HepG2 (cell line): ENCODE results near the gene P4HTM. TPM values are rescaled to one million over a fixed set of nuclear protein-coding genes. Genes with fewer than 3 reads are reported as not detected.

Experiments used
- ATAC-seq: fragments of 200-7000 bp; cut with Tn5 transposase; 3 replicates; pipeline ENCODE4 v1.9.1; 2020; ENCODE audit warnings: mild to moderate bottlenecking, moderate library complexity
- BruUV-seq: library from RNA; stranded (reverse); fragments of 400-500 nt; replicated peaks from 2 replicates; lab custom pipeline; 2021; lab: Mats Ljungman, UMichigan
- CTCF ChIA-PET: fragments of 300-600 bp; formaldehyde crosslinking; extraction: SDS; loops from one replicate; lab custom pipeline; 2021; ENCODE audit warnings: low total read pairs, inconsistent platforms, low intra/inter-chr PET ratio; lab: Yijun Ruan, JAX
- POLR2A ChIA-PET: fragments of 350-600 bp; sonication (Branson Sonifier 250); formaldehyde crosslinking; loops from one replicate; lab custom pipeline; 2020; ENCODE audit warnings: antibody characterized with exemption, inconsistent platforms; lab: Yijun Ruan, JAX
- DNase-seq: peaks from one replicate; pipeline ENCODE4 v3.0.0-alpha.2; 2015; ENCODE audit warnings: low spot score
- FAIRE-seq: peaks from 3 replicates; lab custom pipeline; 2011; peaks lifted over from hg19 to GRCh38; lab: Jason Lieb, UNC
- H2AFZ ChIP-seq: one replicate; pipeline ENCODE4 v1.6.1; 2011; ENCODE audit warnings: low read length, inconsistent platforms
- H3K27ac ChIP-seq: fragments of 300-600 bp; 3 replicates; pipeline ENCODE4 v1.8.0; 2011; ENCODE audit warnings: mixed run types, mild to moderate bottlenecking, mixed read lengths, low read length, inconsistent platforms; ENCODE audit not compliant: insufficient read depth; ENCODE audit errors: extremely low read length
- H3K27me3 ChIP-seq, 2 experiments: fragments of 200-600 bp in 1 of 2; 2 replicates in 1 of 2; 3 replicates in 1 of 2; pipeline versions ENCODE4 v1.6.0 to v1.8.0; 2011; ENCODE audit warnings: low read length in 2 of 2, mild to moderate bottlenecking in 2 of 2, moderate library complexity in 2 of 2, inconsistent platforms in 1 of 2; ENCODE audit not compliant: insufficient read depth in 2 of 2, control insufficient read depth in 1 of 2
- H3K36me3 ChIP-seq, 2 experiments: fragments of 200-600 bp in 1 of 2; replicated peaks in 1 of 2; 2 replicates in 1 of 2; 3 replicates in 1 of 2; pipeline versions ENCODE4 v1.5.1 to v1.8.0; 2011; ENCODE audit warnings: low read length in 2 of 2, inconsistent platforms in 1 of 2; ENCODE audit not compliant: insufficient read depth in 2 of 2, control insufficient read depth in 1 of 2
- H3K4me1 ChIP-seq: 2 replicates; pipeline ENCODE4 v1.5.1; 2012; ENCODE audit warnings: low read length, inconsistent platforms; ENCODE audit not compliant: insufficient read depth
- H3K4me2 ChIP-seq: 2 replicates; pipeline ENCODE4 v1.6.0; 2011; ENCODE audit warnings: low read depth, low read length, inconsistent platforms
- H3K4me3 ChIP-seq, 3 experiments: fragments of 200-600 bp in 1 of 3; sonication (generic), shearing (Covaris generic) in 1 of 3; replicated peaks in 1 of 3; 2 replicates each; pipeline ENCODE4 v1.5.1; 2011 to 2016; ENCODE audit warnings: low read length in 3 of 3, inconsistent platforms in 2 of 3, low read depth in 2 of 3, mild to moderate bottlenecking in 2 of 3, control low read depth in 1 of 3, mixed read lengths in 1 of 3; ENCODE audit not compliant: insufficient read depth in 1 of 3
- H3K79me2 ChIP-seq: one replicate; pipeline ENCODE4 v1.6.1; 2011; ENCODE audit warnings: low read length, inconsistent platforms; ENCODE audit not compliant: insufficient read depth
- H3K9ac ChIP-seq: 2 replicates; pipeline ENCODE4 v1.6.0; 2011; ENCODE audit warnings: mild to moderate bottlenecking, low read depth, low read length, inconsistent platforms; ENCODE audit not compliant: insufficient read depth
- H3K9me3 ChIP-seq: 2 replicates; pipeline ENCODE4 v1.5.1; 2012; ENCODE audit warnings: mild to moderate bottlenecking, low read length
- H4K20me1 ChIP-seq: 2 replicates; pipeline ENCODE4 v1.6.0; 2011; ENCODE audit warnings: inconsistent platforms, mild to moderate bottlenecking, low read length, moderate library complexity; ENCODE audit not compliant: insufficient read depth
- MED13 ChIP-seq: sonication (generic); formaldehyde crosslinking; IDR thresholded peaks from 2 replicates; pipeline ENCODE4 v1.5.0; 2020; ENCODE audit warnings: missing genetic modification reagents
- NR2C2 ChIP-seq: sonication (generic); formaldehyde crosslinking; IDR thresholded peaks from 2 replicates; pipeline ENCODE4 v1.4.0; 2020; ENCODE audit warnings: missing genetic modification reagents, mild to moderate bottlenecking, moderate library complexity, borderline replicate concordance
- PHF20 ChIP-seq: sonication (generic); formaldehyde crosslinking; IDR thresholded peaks from 2 replicates; pipeline ENCODE4 v1.5.0; 2020; ENCODE audit warnings: mild to moderate bottlenecking, missing genetic modification reagents
- ZNF720 ChIP-seq: sonication (generic); formaldehyde crosslinking; IDR thresholded peaks from 2 replicates; pipeline ENCODE4 v1.4.0; 2020; ENCODE audit warnings: missing genetic modification reagents
- WGBS: methylation state at CpG from one replicate; pipeline ENCODE4 v1.1.6; 2017; ENCODE audit warnings: low lambda C conversion rate; 5-methylcytosine and 5-hydroxymethylcytosine counted together
- in situ Hi-C: cut with HindIII; loops from 2 replicates; pipeline ENCODE4 v1.10.0; 2017; ENCODE audit warnings: low pct_unique_long_range_greater_than_20kb; ENCODE audit not compliant: extremely low pct_ligation_motif_present
- intact Hi-C: fragments of 100-400 bp; cut with micrococcal nuclease; formaldehyde crosslinking; loops from one replicate; pipeline ENCODE4 v1.10.0; 2022; ENCODE audit not compliant: unreplicated experiment
- polyA plus RNA-seq, 8 experiments: library from polyadenylated mRNA; depleted of rRNA in 3 of 8; stranded (reverse) in 7 of 8; unstranded in 1 of 8; fragments of >200 nt; fragmentation: Illumina TruSeq in 4 of 8; extraction: Trizol in 4 of 8; gene quantifications; 2 replicates each; pipeline versions ENCODE4 v1.2.1 to v1.2.3, GENCODE V29; 2011 to 2016; ENCODE audit warnings: low read depth in 4 of 8, missing spikeins in 1 of 8, mixed read lengths in 1 of 8; ENCODE audit not compliant: insufficient read depth in 1 of 8
- total RNA-seq, 5 experiments: library from RNA; depleted of rRNA; stranded (reverse); fragments of >200 nt; fragmentation: Illumina TruSeq; extraction: Trizol; gene quantifications; 2 replicates each; pipeline ENCODE4 v1.2.3, GENCODE V29; 2016; ENCODE audit warnings: low read depth in 1 of 5
- TF ChIP-seq, protein P1 (sequence below): sonication (generic); formaldehyde crosslinking; IDR thresholded peaks from 2 replicates; pipeline ENCODE4 v1.4.0; 2020; ENCODE audit warnings: mild to moderate bottlenecking, missing genetic modification reagents
- TF ChIP-seq, protein P2 (sequence below): IDR thresholded peaks from 2 replicates; pipeline ENCODE4 v1.6.1; 2016; ENCODE audit warnings: control low read depth
- TF ChIP-seq, protein P3 (sequence below): sonication (generic); formaldehyde crosslinking; IDR thresholded peaks from 2 replicates; pipeline ENCODE4 v1.8.1; 2023; ENCODE audit warnings: missing genetic modification reagents, mild to moderate bottlenecking, borderline replicate concordance
- TF ChIP-seq, protein P4 (sequence below): sonication (generic); formaldehyde crosslinking; IDR thresholded peaks from 2 replicates; pipeline ENCODE4 v1.5.0; 2020; ENCODE audit warnings: missing genetic modification reagents

Gene P4HTM
- total and polyA plus RNA-seq, 2 of the 13 experiments (the other 11 are each of a cell fraction or from before 2014, with no cell fraction given), result 0.01 TPM; not detected in 1

DNA sequence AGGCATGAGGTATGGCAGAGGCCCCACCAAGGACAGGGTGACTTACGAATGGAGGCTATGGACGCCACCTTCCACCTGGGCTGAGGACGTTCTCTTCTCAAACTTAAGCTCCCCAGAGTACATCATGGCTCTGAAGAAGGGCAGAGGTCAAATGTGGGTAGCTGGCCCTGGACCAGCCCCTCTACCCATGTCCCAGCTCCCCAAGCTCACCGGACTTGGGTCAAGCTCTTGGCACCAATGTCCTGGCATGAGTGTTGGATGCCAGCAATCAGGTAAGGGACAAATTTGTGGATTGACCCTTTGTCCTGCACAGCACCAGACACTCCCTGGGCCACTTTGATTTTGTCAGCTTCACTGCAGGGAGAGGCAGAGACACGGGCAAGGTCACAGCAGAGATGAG is 34.4 kb downstream of the P4HTM start:
- Histone ChIP-seq H3K27me3 (no peaks in the 10 kb centered on the region; a peak in 1 of 5 replicates), H3K79me2 (peaks cover 40% of the 10 kb centered on the region), H3K4me2 (no peak overlapping the region), H3K4me1 (peaks cover 57% of the 10 kb centered on the region), H4K20me1 (no peaks in the 10 kb centered on the region), H3K36me3 (peaks cover 16 to 30% of the 10 kb centered on the region in 2 experiments), H3K9me3 (no peaks in the 10 kb centered on the region), H3K27ac (no peak overlapping the region), H2AFZ (no peak overlapping the region), H3K9ac (no peak overlapping the region), H3K4me3 (no peak overlapping the region)
- no TSS peak for BruUV-seq
- ChIA-PET POLR2A (interaction anchor here (0.9 to 11.1 kb wide), 3 partner anchors 15 to 476 kb away, joined by 3 to 280 read pairs (median 3); partner anchors contain the start of gene WDR6), CTCF (no interaction called here)
- WGBS, result 100% methylated on average over 3 of the region's 5 CpGs
- intact Hi-C loops (loop anchor here (5.0 kb wide), 1 partner anchor 68 kb away; the partner anchor contains the start of gene QRICH1), in situ Hi-C loops (no loop called here)
- no peak for ATAC-seq
- no peak for FAIRE-seq
- no peak for DNase-seq
- TF ChIP-seq ZNF720 (no peak), PHF20 (CRISPR knock-in tag) (no peak), NR2C2 (no peak), MED13 (CRISPR knock-in tag) (no peak)
- TF ChIP-seq, protein P1, sequence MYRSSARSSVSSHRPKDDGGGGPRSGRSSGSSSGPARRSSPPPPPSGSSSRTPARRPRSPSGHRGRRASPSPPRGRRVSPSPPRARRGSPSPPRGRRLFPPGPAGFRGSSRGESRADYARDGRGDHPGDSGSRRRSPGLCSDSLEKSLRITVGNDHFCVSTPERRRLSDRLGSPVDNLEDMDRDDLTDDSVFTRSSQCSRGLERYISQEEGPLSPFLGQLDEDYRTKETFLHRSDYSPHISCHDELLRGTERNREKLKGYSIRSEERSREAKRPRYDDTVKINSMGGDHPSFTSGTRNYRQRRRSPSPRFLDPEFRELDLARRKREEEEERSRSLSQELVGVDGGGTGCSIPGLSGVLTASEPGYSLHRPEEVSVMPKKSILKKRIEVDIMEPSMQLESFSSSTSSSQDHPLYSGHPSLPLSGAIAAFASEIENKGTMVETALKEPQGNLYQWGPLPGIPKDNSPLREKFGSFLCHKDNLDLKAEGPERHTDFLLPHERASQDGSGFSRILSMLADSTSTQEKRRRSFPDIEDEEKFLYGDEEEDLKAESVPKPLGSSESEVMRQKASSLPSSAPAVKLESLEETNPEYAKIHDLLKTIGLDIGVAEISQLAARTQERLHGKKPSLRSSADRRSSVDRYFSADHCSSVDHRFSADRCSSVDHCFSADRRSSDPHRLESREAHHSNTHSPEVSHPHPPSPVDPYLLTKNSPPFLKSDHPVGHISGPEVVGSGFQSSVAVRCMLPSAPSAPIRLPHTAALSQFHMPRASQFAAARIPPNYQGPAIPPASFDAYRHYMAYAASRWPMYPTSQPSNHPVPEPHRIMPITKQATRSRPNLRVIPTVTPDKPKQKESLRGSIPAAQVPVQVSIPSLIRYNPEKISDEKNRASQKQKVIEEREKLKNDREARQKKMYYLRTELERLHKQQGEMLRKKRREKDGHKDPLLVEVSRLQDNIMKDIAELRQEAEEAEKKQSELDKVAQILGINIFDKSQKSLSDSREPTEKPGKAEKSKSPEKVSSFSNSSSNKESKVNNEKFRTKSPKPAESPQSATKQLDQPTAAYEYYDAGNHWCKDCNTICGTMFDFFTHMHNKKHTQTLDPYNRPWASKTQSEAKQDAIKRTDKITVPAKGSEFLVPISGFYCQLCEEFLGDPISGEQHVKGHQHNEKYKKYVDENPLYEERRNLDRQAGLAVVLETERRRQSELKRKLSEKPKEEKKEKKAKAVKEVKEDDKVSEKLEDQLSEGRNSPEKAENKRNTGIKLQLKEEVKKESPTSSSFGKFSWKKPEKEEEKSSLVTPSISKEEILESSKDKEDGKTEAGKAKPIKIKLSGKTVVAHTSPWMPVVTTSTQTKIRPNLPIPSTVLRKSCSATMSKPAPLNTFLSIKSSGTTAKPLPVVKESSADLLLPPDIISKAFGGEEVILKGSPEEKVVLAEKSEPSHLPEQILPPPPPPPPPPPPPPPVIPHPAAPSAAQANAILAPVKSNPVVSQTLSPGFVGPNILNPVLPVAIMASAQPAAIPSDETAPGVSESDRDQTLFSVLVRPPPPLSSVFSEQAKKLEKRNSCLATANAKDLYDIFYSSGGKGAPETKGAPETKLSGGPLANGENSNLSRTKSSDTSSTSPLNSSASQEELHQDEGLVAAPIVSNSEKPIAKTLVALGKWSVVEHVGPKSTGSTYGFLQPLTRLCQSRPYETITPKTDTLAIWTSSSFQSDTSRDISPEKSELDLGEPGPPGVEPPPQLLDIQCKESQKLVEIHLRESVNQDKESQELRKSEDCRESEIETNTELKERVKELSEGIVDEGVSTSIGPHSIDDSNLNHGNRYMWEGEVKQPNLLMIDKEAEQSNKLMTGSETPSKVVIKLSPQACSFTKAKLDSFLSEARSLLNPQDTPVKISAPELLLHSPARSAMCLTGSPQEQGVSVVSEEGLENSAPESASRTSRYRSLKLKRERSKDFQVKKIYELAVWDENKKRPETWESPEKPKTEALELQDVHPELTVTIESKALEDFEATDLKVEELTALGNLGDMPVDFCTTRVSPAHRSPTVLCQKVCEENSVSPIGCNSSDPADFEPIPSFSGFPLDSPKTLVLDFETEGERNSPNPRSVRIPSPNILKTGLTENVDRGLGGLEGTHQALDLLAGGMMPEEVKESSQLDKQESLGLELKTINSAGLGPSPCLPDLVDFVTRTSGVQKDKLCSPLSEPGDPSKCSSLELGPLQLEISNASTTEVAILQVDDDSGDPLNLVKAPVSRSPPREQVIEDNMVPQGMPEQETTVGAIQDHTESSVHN (CRISPR knock-in tag), result no peak
- TF ChIP-seq, protein P2, sequence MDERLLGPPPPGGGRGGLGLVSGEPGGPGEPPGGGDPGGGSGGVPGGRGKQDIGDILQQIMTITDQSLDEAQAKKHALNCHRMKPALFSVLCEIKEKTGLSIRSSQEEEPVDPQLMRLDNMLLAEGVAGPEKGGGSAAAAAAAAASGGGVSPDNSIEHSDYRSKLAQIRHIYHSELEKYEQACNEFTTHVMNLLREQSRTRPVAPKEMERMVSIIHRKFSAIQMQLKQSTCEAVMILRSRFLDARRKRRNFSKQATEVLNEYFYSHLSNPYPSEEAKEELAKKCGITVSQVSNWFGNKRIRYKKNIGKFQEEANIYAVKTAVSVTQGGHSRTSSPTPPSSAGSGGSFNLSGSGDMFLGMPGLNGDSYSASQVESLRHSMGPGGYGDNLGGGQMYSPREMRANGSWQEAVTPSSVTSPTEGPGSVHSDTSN, result no peak
- TF ChIP-seq, protein P3, sequence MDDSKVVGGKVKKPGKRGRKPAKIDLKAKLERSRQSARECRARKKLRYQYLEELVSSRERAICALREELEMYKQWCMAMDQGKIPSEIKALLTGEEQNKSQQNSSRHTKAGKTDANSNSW (CRISPR knock-in tag), result no peak
- TF ChIP-seq, protein P4, sequence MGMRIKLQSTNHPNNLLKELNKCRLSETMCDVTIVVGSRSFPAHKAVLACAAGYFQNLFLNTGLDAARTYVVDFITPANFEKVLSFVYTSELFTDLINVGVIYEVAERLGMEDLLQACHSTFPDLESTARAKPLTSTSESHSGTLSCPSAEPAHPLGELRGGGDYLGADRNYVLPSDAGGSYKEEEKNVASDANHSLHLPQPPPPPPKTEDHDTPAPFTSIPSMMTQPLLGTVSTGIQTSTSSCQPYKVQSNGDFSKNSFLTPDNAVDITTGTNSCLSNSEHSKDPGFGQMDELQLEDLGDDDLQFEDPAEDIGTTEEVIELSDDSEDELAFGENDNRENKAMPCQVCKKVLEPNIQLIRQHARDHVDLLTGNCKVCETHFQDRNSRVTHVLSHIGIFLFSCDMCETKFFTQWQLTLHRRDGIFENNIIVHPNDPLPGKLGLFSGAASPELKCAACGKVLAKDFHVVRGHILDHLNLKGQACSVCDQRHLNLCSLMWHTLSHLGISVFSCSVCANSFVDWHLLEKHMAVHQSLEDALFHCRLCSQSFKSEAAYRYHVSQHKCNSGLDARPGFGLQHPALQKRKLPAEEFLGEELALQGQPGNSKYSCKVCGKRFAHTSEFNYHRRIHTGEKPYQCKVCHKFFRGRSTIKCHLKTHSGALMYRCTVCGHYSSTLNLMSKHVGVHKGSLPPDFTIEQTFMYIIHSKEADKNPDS (CRISPR knock-in tag), result no peak
- TF ChIP-seq, all 625 proteins: peak for 0
